ENCODE data around the gene STX3.

The STX3 gene

GRCh38 chr11:59801981-59802638, 46.9 kb downstream of the STX3 start:
- 0 out of 2 replicates have a peak overlapping the region, but pooled peaks have one; percentile 31 for H3K9ac ChIP-seq
- H3K9me3 ChIP-seq: no peaks in the 10 kb centered on the region
- peaks cover 62% of the 10 kb centered on the region for H3K36me3 ChIP-seq
- no peaks in the 10 kb centered on the region for H3K27me3 ChIP-seq
- H3K4me3 ChIP-seq: no peak overlapping the region
- H3K4me1 ChIP-seq: no peaks in the 10 kb centered on the region
- H3K27ac ChIP-seq: no peak overlapping the region
- no peak overlapping the region for H3K4me2 ChIP-seq
- TF ChIP-seq Cebpa-rat (IDR thresholded peaks at IDR 0.05): no peak
- no peaks in the 10 kb centered on the region; the same call in 1 of the 2 replicates for H4K20me1 ChIP-seq

- Histone ChIP-seq H3K36me3 (peaks cover 62% of the 10 kb centered on the region), H4K20me1 (no peaks in the 10 kb centered on the region; the same call in 1 of the 2 replicates), H3K27ac (no peak overlapping the region), H3K9ac (no peak overlapping the region), H3K9me3 (no peaks in the 10 kb centered on the region), H3K4me3 (no peak overlapping the region), H3K27me3 (no peaks in the 10 kb centered on the region), H3K4me2 (no peak overlapping the region), H3K4me1 (no peaks in the 10 kb centered on the region)
- TF ChIP-seq Cebpa-rat (IDR thresholded peaks at IDR 0.05): peak; percentile 42; the same call in 1 of the 2 replicates
These were observed 47.5 kb downstream of the STX3 start for GRCh38 chr11:59802639-59803176.

GRCh38 chr11:59804061-59804460, 48.9 kb downstream of the STX3 start:
- Histone ChIP-seq H3K4me1 (peaks cover 1% of the 10 kb centered on the region), H3K27ac (no peak overlapping the region), H3K9ac (no peak overlapping the region), H3K4me2 (no peak overlapping the region), H4K20me1 (no peaks in the 10 kb centered on the region; the same call in 1 of the 2 replicates), H3K36me3 (peaks cover 71% of the 10 kb centered on the region), H3K27me3 (no peaks in the 10 kb centered on the region), H3K9me3 (no peaks in the 10 kb centered on the region), H3K4me3 (no peak overlapping the region)
- TF ChIP-seq Cebpa-rat (IDR thresholded peaks at IDR 0.05): no peak

- H3K4me2 ChIP-seq: no peak overlapping the region
- H4K20me1 ChIP-seq: no peaks in the 10 kb centered on the region; the same call in 1 of the 2 replicates
- no peaks in the 10 kb centered on the region for H3K27me3 ChIP-seq
- H3K36me3 ChIP-seq: peaks cover 58% of the 10 kb centered on the region
- no peak overlapping the region for H3K9ac ChIP-seq
- H3K4me1 ChIP-seq: peaks cover 17% of the 10 kb centered on the region
- no peak overlapping the region for H3K27ac ChIP-seq
- H3K4me3 ChIP-seq: no peak overlapping the region
- H3K9me3 ChIP-seq: no peaks in the 10 kb centered on the region
- no peak for TF ChIP-seq Cebpa-rat (IDR thresholded peaks at IDR 0.05)
These were observed 52.0 kb downstream of the STX3 start for GRCh38 chr11:59807047-59807610.

- peak within 1 kb of the TSS; percentile 89 for H3K9ac ChIP-seq
- peak within 1 kb of the TSS; percentile 89 for H3K4me3 ChIP-seq
- H3K36me3 ChIP-seq: peaks cover 32% of the 10 kb centered on the region
- H4K20me1 ChIP-seq: no peaks in the 10 kb centered on the region; the same call in 1 of the 2 replicates
- no peak for TF ChIP-seq Cebpa-rat (IDR thresholded peaks at IDR 0.05)
- no peaks in the 10 kb centered on the region for H3K27me3 ChIP-seq
- peaks cover 21% of the 10 kb centered on the region for H3K4me1 ChIP-seq
- peak within 1 kb of the TSS; percentile 87 for H3K4me2 ChIP-seq
- H3K9me3 ChIP-seq: no peaks in the 10 kb centered on the region
- H3K27ac ChIP-seq: peak within 1 kb of the TSS; percentile 86
These were observed 55.2 kb downstream of the STX3 start, which contains the start of gene MRPL16 for GRCh38 chr11:59810189-59810910. MRPL16 (minus strand) TSS chr11:59810778; CDS start chr11:59810658, 120 bp downstream.

GRCh38 chr11:59810911-59811259, 55.7 kb downstream of the STX3 start:
- Histone ChIP-seq H3K9ac (peak overlapping the region; percentile 89), H3K27ac (peak overlapping the region; percentile 86), H3K4me2 (peak overlapping the region; percentile 87), H3K36me3 (peaks cover 27% of the 10 kb centered on the region), H3K4me3 (peak overlapping the region; percentile 89), H3K4me1 (peaks cover 21% of the 10 kb centered on the region), H3K27me3 (no peaks in the 10 kb centered on the region), H4K20me1 (no peaks in the 10 kb centered on the region; the same call in 1 of the 2 replicates), H3K9me3 (no peaks in the 10 kb centered on the region)
- TF ChIP-seq Cebpa-rat (IDR thresholded peaks at IDR 0.05): no peak

- H3K27me3 ChIP-seq: no peaks in the 10 kb centered on the region
- no peak overlapping the region for H3K4me3 ChIP-seq
- H3K27ac ChIP-seq: no peak overlapping the region
- no peaks in the 10 kb centered on the region; the same call in 1 of the 2 replicates for H4K20me1 ChIP-seq
- no peak overlapping the region for H3K4me2 ChIP-seq
- no peak; the same call in 1 of the 2 replicates for TF ChIP-seq Cebpa-rat (IDR thresholded peaks at IDR 0.05)
- peaks cover 13% of the 10 kb centered on the region for H3K36me3 ChIP-seq
- H3K9me3 ChIP-seq: no peaks in the 10 kb centered on the region
- H3K9ac ChIP-seq: no peak overlapping the region
- H3K4me1 ChIP-seq: peaks cover 21% of the 10 kb centered on the region
These were observed 57.0 kb downstream of the STX3 start for GRCh38 chr11:59812220-59812619.

GRCh38 chr11:59813364-59813763, 58.2 kb downstream of the STX3 start:
- no peaks in the 10 kb centered on the region for H3K27me3 ChIP-seq
- H3K4me1 ChIP-seq: peaks cover 26% of the 10 kb centered on the region
- no peaks in the 10 kb centered on the region for H3K9me3 ChIP-seq
- no peak overlapping the region for H3K4me3 ChIP-seq
- H4K20me1 ChIP-seq: no peaks in the 10 kb centered on the region
- no peak overlapping the region for H3K27ac ChIP-seq
- no peak overlapping the region for H3K9ac ChIP-seq
- H3K4me2 ChIP-seq: no peak overlapping the region
- TF ChIP-seq Cebpa-rat (IDR thresholded peaks at IDR 0.05): no peak
- peaks cover 3% of the 10 kb centered on the region; the same call in 1 of the 2 replicates for H3K36me3 ChIP-seq

- Histone ChIP-seq H4K20me1 (no peaks in the 10 kb centered on the region), H3K27me3 (no peaks in the 10 kb centered on the region), H3K4me2 (no peak overlapping the region), H3K36me3 (no peaks in the 10 kb centered on the region), H3K9me3 (no peaks in the 10 kb centered on the region), H3K4me3 (no peak overlapping the region), H3K4me1 (peaks cover 32% of the 10 kb centered on the region), H3K9ac (no peak overlapping the region), H3K27ac (no peak overlapping the region)
- no peak for TF ChIP-seq Cebpa-rat (IDR thresholded peaks at IDR 0.05)
These were observed 58.8 kb downstream of the STX3 start for GRCh38 chr11:59814021-59814420.
